ENCODE data around the gene MEI1.

MEI1 gene

GRCh38 chr22:41746567-41747400 is 47.5 kb downstream of the MEI1 start:
- no peaks in the 10 kb centered on the region for H3K9me3 ChIP-seq (ENCODE audit: control insufficient read depth in 2 of 2, low read length in 2 of 2)
- peaks cover 0 to 3% of the 10 kb centered on the region in 2 donors for H3K27me3 ChIP-seq (ENCODE audit: control insufficient read depth in 1 of 2, insufficient read depth in 2 of 2, low read length in 2 of 2)
- H3K4me3 ChIP-seq (ENCODE audit: low read length in 2 of 2): no peak overlapping the region
- H3K9ac ChIP-seq (ENCODE audit: low read length in 2 of 2): no peak overlapping the region
- H3K27ac ChIP-seq (ENCODE audit: low read length): no peak overlapping the region
- H3K4me1 ChIP-seq (ENCODE audit: control insufficient read depth, insufficient read depth, low read length): no peaks in the 10 kb centered on the region
- no peaks in the 10 kb centered on the region for H3K36me3 ChIP-seq (ENCODE audit: control insufficient read depth in 2 of 2, insufficient read depth in 2 of 2, low read length in 2 of 2)

- Histone ChIP-seq H3K4me3 (ENCODE audit: low read length in 2 of 2) (no peak overlapping the region), H3K9ac (ENCODE audit: low read length in 2 of 2) (no peak overlapping the region), H3K4me1 (ENCODE audit: control insufficient read depth, insufficient read depth, low read length) (no peaks in the 10 kb centered on the region), H3K27me3 (ENCODE audit: control insufficient read depth in 1 of 2, insufficient read depth in 2 of 2, low read length in 2 of 2) (no peaks in the 10 kb centered on the region), H3K9me3 (ENCODE audit: control insufficient read depth in 2 of 2, low read length in 2 of 2) (no peaks in the 10 kb centered on the region), H3K36me3 (ENCODE audit: control insufficient read depth in 2 of 2, insufficient read depth in 2 of 2, low read length in 2 of 2) (no peaks in the 10 kb centered on the region), H3K27ac (ENCODE audit: low read length) (no peak overlapping the region)
Observed at GRCh38 chr22:41752011-41752970, 53.0 kb downstream of the MEI1 start.

- Histone ChIP-seq H3K27me3 (ENCODE audit: control insufficient read depth in 1 of 2, insufficient read depth in 2 of 2, low read length in 2 of 2) (no peaks in the 10 kb centered on the region), H3K4me1 (ENCODE audit: control insufficient read depth, insufficient read depth, low read length) (no peaks in the 10 kb centered on the region), H3K4me3 (ENCODE audit: low read length in 2 of 2) (no peak overlapping the region), H3K36me3 (ENCODE audit: control insufficient read depth in 2 of 2, insufficient read depth in 2 of 2, low read length in 2 of 2) (no peaks in the 10 kb centered on the region), H3K9me3 (ENCODE audit: control insufficient read depth in 2 of 2, low read length in 2 of 2) (no peaks in the 10 kb centered on the region), H3K27ac (ENCODE audit: low read length) (no peak overlapping the region), H3K9ac (ENCODE audit: low read length in 2 of 2) (no peak overlapping the region)
Observed at GRCh38 chr22:41753984-41754383, 54.7 kb downstream of the MEI1 start.

- no peaks in the 10 kb centered on the region for H3K36me3 ChIP-seq (ENCODE audit: control insufficient read depth in 2 of 2, insufficient read depth in 2 of 2, low read length in 2 of 2)
- no peak overlapping the region for H3K27ac ChIP-seq (ENCODE audit: low read length)
- no peaks in the 10 kb centered on the region for H3K4me1 ChIP-seq (ENCODE audit: control insufficient read depth, insufficient read depth, low read length)
- no peak overlapping the region for H3K4me3 ChIP-seq (ENCODE audit: low read length in 2 of 2)
- H3K9ac ChIP-seq (ENCODE audit: low read length in 2 of 2): no peak overlapping the region
- no peaks in the 10 kb centered on the region for H3K27me3 ChIP-seq (ENCODE audit: control insufficient read depth in 1 of 2, insufficient read depth in 2 of 2, low read length in 2 of 2)
- no peaks in the 10 kb centered on the region for H3K9me3 ChIP-seq (ENCODE audit: control insufficient read depth in 2 of 2, low read length in 2 of 2)
Observed at GRCh38 chr22:41757502-41757901, 58.2 kb downstream of the MEI1 start.

- Histone ChIP-seq H3K4me3 (ENCODE audit: low read length in 2 of 2) (no peak overlapping the region), H3K9ac (ENCODE audit: low read length in 2 of 2) (no peak overlapping the region)
Observed at GRCh38 chr22:41758231-41758630, 58.9 kb downstream of the MEI1 start.

GRCh38 chr22:41762980-41763779 is 63.9 kb downstream of the MEI1 start:
- Histone ChIP-seq H3K4me3 (ENCODE audit: low read length in 2 of 2) (no peak overlapping the region), H3K4me1 (ENCODE audit: control insufficient read depth, insufficient read depth, low read length) (no peaks in the 10 kb centered on the region), H3K9me3 (ENCODE audit: control insufficient read depth in 2 of 2, low read length in 2 of 2) (no peaks in the 10 kb centered on the region), H3K27me3 (ENCODE audit: control insufficient read depth in 1 of 2, insufficient read depth in 2 of 2, low read length in 2 of 2) (no peaks in the 10 kb centered on the region), H3K36me3 (ENCODE audit: control insufficient read depth in 2 of 2, insufficient read depth in 2 of 2, low read length in 2 of 2) (no peaks in the 10 kb centered on the region), H3K9ac (ENCODE audit: low read length in 2 of 2) (no peak overlapping the region), H3K27ac (ENCODE audit: low read length) (no peak overlapping the region)

More at GRCh38 chr22:41758231-41758630, 58.9 kb downstream of the MEI1 start:
- no peaks in the 10 kb centered on the region for H3K9me3 ChIP-seq (ENCODE audit: control insufficient read depth in 2 of 2, low read length in 2 of 2)
- no peaks in the 10 kb centered on the region for H3K27me3 ChIP-seq (ENCODE audit: control insufficient read depth in 1 of 2, insufficient read depth in 2 of 2, low read length in 2 of 2)
- H3K36me3 ChIP-seq (ENCODE audit: control insufficient read depth in 2 of 2, insufficient read depth in 2 of 2, low read length in 2 of 2): no peaks in the 10 kb centered on the region
- no peaks in the 10 kb centered on the region for H3K4me1 ChIP-seq (ENCODE audit: control insufficient read depth, insufficient read depth, low read length)
- H3K27ac ChIP-seq (ENCODE audit: low read length): no peak overlapping the region

- no peaks in the 10 kb centered on the region for H3K4me1 ChIP-seq (ENCODE audit: control insufficient read depth, insufficient read depth, low read length)
- H3K9ac ChIP-seq (ENCODE audit: low read length in 2 of 2): no peak overlapping the region
- no peaks in the 10 kb centered on the region for H3K36me3 ChIP-seq (ENCODE audit: control insufficient read depth in 2 of 2, insufficient read depth in 2 of 2, low read length in 2 of 2)
- H3K27ac ChIP-seq (ENCODE audit: low read length): no peak overlapping the region
- no peaks in the 10 kb centered on the region for H3K27me3 ChIP-seq (ENCODE audit: control insufficient read depth in 1 of 2, insufficient read depth in 2 of 2, low read length in 2 of 2)
- H3K4me3 ChIP-seq (ENCODE audit: low read length in 2 of 2): no peak overlapping the region
- no peaks in the 10 kb centered on the region for H3K9me3 ChIP-seq (ENCODE audit: control insufficient read depth in 2 of 2, low read length in 2 of 2)
Observed at GRCh38 chr22:41766476-41766875, 67.2 kb downstream of the MEI1 start.

GRCh38 chr22:41768430-41768829 is 69.1 kb downstream of the MEI1 start:
- Histone ChIP-seq H3K27ac (ENCODE audit: low read length) (no peak overlapping the region), H3K4me1 (ENCODE audit: control insufficient read depth, insufficient read depth, low read length) (no peaks in the 10 kb centered on the region), H3K9me3 (ENCODE audit: control insufficient read depth in 2 of 2, low read length in 2 of 2) (no peaks in the 10 kb centered on the region), H3K9ac (ENCODE audit: low read length in 2 of 2) (no peak overlapping the region), H3K36me3 (ENCODE audit: control insufficient read depth in 2 of 2, insufficient read depth in 2 of 2, low read length in 2 of 2) (no peaks in the 10 kb centered on the region), H3K27me3 (ENCODE audit: control insufficient read depth in 1 of 2, insufficient read depth in 2 of 2, low read length in 2 of 2) (no peaks in the 10 kb centered on the region), H3K4me3 (ENCODE audit: low read length in 2 of 2) (no peak overlapping the region)

- no peaks in the 10 kb centered on the region for H3K4me1 ChIP-seq (ENCODE audit: control insufficient read depth, insufficient read depth, low read length)
- no peaks in the 10 kb centered on the region for H3K27me3 ChIP-seq (ENCODE audit: control insufficient read depth in 1 of 2, insufficient read depth in 2 of 2, low read length in 2 of 2)
- H3K9me3 ChIP-seq (ENCODE audit: control insufficient read depth in 2 of 2, low read length in 2 of 2): no peaks in the 10 kb centered on the region
- no peak overlapping the region for H3K27ac ChIP-seq (ENCODE audit: low read length)
- H3K4me3 ChIP-seq (ENCODE audit: low read length in 2 of 2): no peak overlapping the region
- H3K9ac ChIP-seq (ENCODE audit: low read length in 2 of 2): no peak overlapping the region
- H3K36me3 ChIP-seq (ENCODE audit: control insufficient read depth in 2 of 2, insufficient read depth in 2 of 2, low read length in 2 of 2): no peaks in the 10 kb centered on the region
Observed at GRCh38 chr22:41770715-41771468, 71.6 kb downstream of the MEI1 start.

- H3K36me3 ChIP-seq (ENCODE audit: control insufficient read depth in 2 of 2, insufficient read depth in 2 of 2, low read length in 2 of 2): no peaks in the 10 kb centered on the region
- H3K9me3 ChIP-seq (ENCODE audit: control insufficient read depth in 2 of 2, low read length in 2 of 2): no peaks in the 10 kb centered on the region
- no peak overlapping the region for H3K27ac ChIP-seq (ENCODE audit: low read length)
- H3K4me1 ChIP-seq (ENCODE audit: control insufficient read depth, insufficient read depth, low read length): no peaks in the 10 kb centered on the region
- no peak overlapping the region for H3K4me3 ChIP-seq (ENCODE audit: low read length in 2 of 2)
- H3K9ac ChIP-seq (ENCODE audit: low read length in 2 of 2): no peak overlapping the region
- H3K27me3 ChIP-seq (ENCODE audit: control insufficient read depth in 1 of 2, insufficient read depth in 2 of 2, low read length in 2 of 2): no peaks in the 10 kb centered on the region
Observed at GRCh38 chr22:41772198-41772597, 72.9 kb downstream of the MEI1 start.

Measured in stomach smooth muscle (tissue), 2 donors.